ENCODE data around the gene KLRC2. TPM values are rescaled to one million over a fixed set of nuclear protein-coding genes. Genes with fewer than 3 reads are reported as not detected.

Gene KLRC2
- total RNA-seq, 2 donors from 2014 or later: 1.4 to 1.9 TPM

- Mint-ChIP-seq H3K36me3 (ENCODE audit: insufficient read depth in 2 of 2) (peaks cover 3 to 6% of the 10 kb centered on the region in 2 donors), H3K4me1 (ENCODE audit: low read depth) (peaks cover 28% of the 10 kb centered on the region), H3K4me3 (peak overlapping the region; percentile 75 to 87), H3K27me3 (ENCODE audit: low read depth) (peaks cover 14% of the 10 kb centered on the region), H3K27ac (peak overlapping the region; percentile 95), H3K9me3 (peaks cover 1 to 2% of the 10 kb centered on the region in 2 donors)
- DNase-seq (no peak), ATAC-seq (replicated peaks in 1 of 2) (peak; percentile 61 to 65)
Observed at GRCh38 chr12:10385166-10385613, 50.6 kb downstream of the KLRC2 start.

GRCh38 chr12:10384191-10384590 is 51.6 kb downstream of the KLRC2 start:
- ATAC-seq (replicated peaks in 1 of 2) (no peak), DNase-seq (no peak)
- H3K9me3 Mint-ChIP-seq: peaks cover 1 to 2% of the 10 kb centered on the region in 2 donors
- peaks cover 14% of the 10 kb centered on the region for H3K27me3 Mint-ChIP-seq (ENCODE audit: low read depth)
- H3K27ac Mint-ChIP-seq: peak overlapping the region; percentile 95
- H3K4me1 Mint-ChIP-seq (ENCODE audit: low read depth): peaks cover 22% of the 10 kb centered on the region
- H3K36me3 Mint-ChIP-seq (ENCODE audit: insufficient read depth in 2 of 2): peaks cover 3 to 7% of the 10 kb centered on the region in 2 donors
- H3K4me3 Mint-ChIP-seq: peak overlapping the region; percentile 75 to 87

GRCh38 chr12:10381928-10382628 is 53.7 kb downstream of the KLRC2 start:
- ATAC-seq (replicated peaks in 1 of 2) (peak in 1 of 2 donors; percentile 34), DNase-seq (no peak)
- H3K4me3 Mint-ChIP-seq: peak overlapping the region; percentile 81 to 87
- H3K9me3 Mint-ChIP-seq: peaks cover 1 to 2% of the 10 kb centered on the region in 2 donors
- H3K27ac Mint-ChIP-seq: peak overlapping the region; percentile 74
- H3K4me1 Mint-ChIP-seq (ENCODE audit: low read depth): peaks cover 22% of the 10 kb centered on the region
- H3K27me3 Mint-ChIP-seq (ENCODE audit: low read depth): peaks cover 14% of the 10 kb centered on the region
- H3K36me3 Mint-ChIP-seq (ENCODE audit: insufficient read depth in 2 of 2): peaks cover 3 to 7% of the 10 kb centered on the region in 2 donors

Other genes starting within 250 kb of the KLRC2 start
- 10 to 100 TPM; 15.8 to 20.3 TPM for gene GABARAPL1, start 223.1 kb downstream of the KLRC2 start, total RNA-seq
- 1 to 10 TPM; 2.0 to 6.6 TPM for gene KLRD1, start 128.1 kb downstream of the KLRC2 start, total RNA-seq
- gene KLRK1, start 46.0 kb downstream of the KLRC2 start, total RNA-seq: 10 to 100 TPM; 18.9 to 23.6 TPM
- gene KLRC4, start 26.3 kb downstream of the KLRC2 start, total RNA-seq: 1 to 10 TPM; 6.1 to 7.1 TPM
- 1 to 10 TPM; 2.5 to 2.8 TPM for gene KLRC3, start 15.4 kb downstream of the KLRC2 start, total RNA-seq
- 1 to 10 TPM; 3.1 to 9.0 TPM for gene KLRC1, start 17.4 kb upstream of the KLRC2 start, total RNA-seq
- 1 to 10 TPM in 1 of 2 donors, under 1 TPM in 1; 0.63 to 1.2 TPM for gene EIF2S3B, start 69.9 kb upstream of the KLRC2 start, total RNA-seq
- 10 to 100 TPM; 42.7 to 52.5 TPM for gene MAGOHB, start 177.6 kb upstream of the KLRC2 start, total RNA-seq
- gene STYK1, start 238.0 kb upstream of the KLRC2 start, total RNA-seq: 1 to 10 TPM; 1.6 to 1.8 TPM